ENCODE measurements around the gene MYH10.

MYH10 gene

GRCh38 chr17:8438441-8438840 is 192.1 kb downstream of the MYH10 start:
- no peak for DNase-seq

DNA sequence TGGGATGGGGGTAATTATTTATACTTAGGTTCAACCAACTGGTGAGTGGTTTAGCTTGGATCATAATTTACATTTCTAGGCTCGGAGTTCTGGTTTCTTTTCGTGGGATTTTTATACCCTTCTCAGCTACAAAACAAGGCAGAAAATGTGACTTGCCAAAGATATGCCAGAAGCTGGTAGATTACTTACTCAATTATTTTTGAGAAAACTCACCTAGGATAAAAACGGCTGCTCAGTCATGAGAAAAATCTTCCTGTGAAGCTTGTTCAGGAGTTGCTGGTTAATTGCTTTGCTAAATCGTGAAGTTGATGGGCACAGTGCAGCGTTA is 193.7 kb downstream of the MYH10 start:
- no peak for DNase-seq

GRCh38 chr17:8436169-8436843 is 194.2 kb downstream of the MYH10 start:
- DNase-seq = peak; percentile 88

DNA sequence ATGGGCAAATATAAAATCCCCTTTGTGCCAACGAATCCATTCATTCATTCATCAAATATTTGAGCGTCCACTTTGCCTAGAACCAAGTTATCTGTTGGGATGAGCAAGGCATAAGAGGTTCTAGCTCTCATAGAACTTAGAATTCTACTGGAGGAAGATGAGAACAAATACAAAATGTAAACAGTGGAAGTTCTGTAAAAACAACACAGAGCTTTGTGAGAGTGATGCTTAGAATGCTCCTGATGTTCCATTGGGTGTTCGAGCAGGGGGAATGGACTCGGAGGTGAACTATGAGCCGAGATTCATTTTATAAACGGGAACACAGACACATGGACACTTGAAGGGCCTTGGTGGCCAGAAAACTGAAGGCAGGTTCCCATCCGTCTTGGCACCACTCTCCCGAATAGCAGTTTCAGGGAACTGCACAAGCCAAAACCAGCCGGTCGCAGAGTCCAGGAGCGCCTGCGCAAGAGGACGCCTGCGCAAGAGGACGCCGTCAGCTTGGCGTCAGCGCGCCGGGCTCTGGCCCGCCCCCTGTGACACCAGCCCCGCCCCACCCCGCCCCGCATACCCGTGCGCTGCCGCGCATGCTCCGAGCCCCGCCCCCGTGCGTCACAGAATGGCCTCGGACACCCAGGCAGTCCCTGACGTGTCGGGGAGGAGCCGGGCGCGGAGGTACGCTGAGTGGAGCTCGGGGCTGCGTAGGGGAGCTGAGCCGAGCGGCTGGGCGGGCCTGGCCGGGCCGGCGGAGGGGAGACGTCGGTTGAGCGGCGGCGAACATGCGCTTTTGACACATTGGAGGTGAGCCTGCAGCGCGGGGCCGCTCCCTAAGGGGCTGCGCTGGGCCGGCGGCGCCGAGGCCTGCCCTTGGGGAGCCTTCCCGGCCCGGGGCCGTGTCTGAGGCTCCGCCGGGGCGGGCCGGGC is 195.0 kb downstream of the MYH10 start, which contains the start of gene NDEL1:
Gene NDEL1, plus strand, starts transcription at position 640 of the 924 bp plus-strand sequence. CDS start 8,388 bp downstream, outside the sequence.
- DNase-seq = peak; percentile 100

DNA sequence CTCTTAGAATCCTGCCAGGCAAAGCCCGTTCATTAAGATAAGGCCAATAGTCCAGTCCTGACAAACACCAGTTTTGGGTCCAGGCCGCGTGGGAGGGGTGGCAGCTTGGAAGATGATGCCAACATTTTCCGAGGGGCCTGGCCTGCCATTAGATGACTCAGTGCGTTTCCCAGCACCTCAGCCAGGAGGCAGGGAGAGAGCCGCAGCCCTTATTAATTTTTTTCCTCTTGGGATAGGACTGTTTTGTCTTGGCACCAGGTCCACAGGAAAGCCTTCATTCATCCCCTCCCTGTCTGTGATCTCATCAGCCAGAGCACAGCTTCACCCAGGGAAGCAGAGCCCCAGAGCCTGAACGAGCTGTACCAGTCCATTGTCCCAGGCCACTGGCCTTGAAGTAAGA is 199.6 kb downstream of the MYH10 start:
- no peak for DNase-seq

- no peak for DNase-seq
These were observed 203.7 kb downstream of the MYH10 start for GRCh38 chr17:8426802-8427201.

- no peak for DNase-seq
These were observed 204.3 kb downstream of the MYH10 start for GRCh38 chr17:8426094-8426720.

Data from activated effector memory CD4-positive, alpha-beta T cell treated with anti-CD3 and anti-CD28 coated beads, Interleukin-2, amount 50 U/mL, for 16 hours (primary cell).